ENCODE results near the gene NUP214. TPM values are rescaled to one million over a fixed set of nuclear protein-coding genes. Genes with fewer than 3 reads are reported as not detected.
A peak's percentile ranks its signal among the peaks of the same experiment; 100 is the strongest.
"Not testable (repeated sequence)": the region's sequence is repeated elsewhere in the genome, so short reads cannot be mapped to it uniquely, and the experiment has no call there.

The NUP214 gene
- total RNA-seq, 1 donor from 2014 or later, result 56.5 TPM

- Mint-ChIP-seq H3K4me3 (ENCODE audit: unreplicated experiment) (no peak overlapping the region), H3K36me3 (ENCODE audit: unreplicated experiment) (no peaks in the 10 kb centered on the region), H3K27ac (ENCODE audit: unreplicated experiment) (no peak overlapping the region), H3K27me3 (ENCODE audit: unreplicated experiment) (peaks cover 2% of the 10 kb centered on the region), H3K4me1 (ENCODE audit: low read depth, unreplicated experiment) (peaks cover 2% of the 10 kb centered on the region), H3K9me3 (ENCODE audit: unreplicated experiment) (peaks cover 5% of the 10 kb centered on the region)
- DNase-seq, result no peak
- TF ChIP-seq CTCF (IDR thresholded peaks at IDR 0.05; ENCODE audit: partially characterized antibody, unreplicated experiment), result no peak
Observed at GRCh38 chr9:131099102-131099606, 26.2 kb upstream of the NUP214 start.

GRCh38 chr9:131099845-131100244 lies 25.5 kb upstream of the NUP214 start:
- not testable (repeated sequence) for H3K4me3 Mint-ChIP-seq (ENCODE audit: unreplicated experiment); DNase-seq; H3K27me3 Mint-ChIP-seq (ENCODE audit: unreplicated experiment); H3K4me1 Mint-ChIP-seq (ENCODE audit: low read depth, unreplicated experiment); H3K36me3 Mint-ChIP-seq (ENCODE audit: unreplicated experiment); H3K27ac Mint-ChIP-seq (ENCODE audit: unreplicated experiment); H3K9me3 Mint-ChIP-seq (ENCODE audit: unreplicated experiment)

GRCh38 chr9:131100445-131100844 lies 24.9 kb upstream of the NUP214 start:
- Mint-ChIP-seq H3K4me1 (ENCODE audit: low read depth, unreplicated experiment) (peaks cover 2% of the 10 kb centered on the region), H3K9me3 (ENCODE audit: unreplicated experiment) (peaks cover 4% of the 10 kb centered on the region), H3K4me3 (ENCODE audit: unreplicated experiment) (no peak overlapping the region), H3K27ac (ENCODE audit: unreplicated experiment) (no peak overlapping the region), H3K36me3 (ENCODE audit: unreplicated experiment) (no peaks in the 10 kb centered on the region), H3K27me3 (ENCODE audit: unreplicated experiment) (no peaks in the 10 kb centered on the region)
- no peak for TF ChIP-seq CTCF (IDR thresholded peaks at IDR 0.05; ENCODE audit: partially characterized antibody, unreplicated experiment)
- no peak for DNase-seq

- no peak for TF ChIP-seq CTCF (IDR thresholded peaks at IDR 0.05; ENCODE audit: partially characterized antibody, unreplicated experiment)
Observed at GRCh38 chr9:131101207-131101964, 24.0 kb upstream of the NUP214 start.

GRCh38 chr9:131103024-131103423 lies 22.4 kb upstream of the NUP214 start:
- peaks cover 2% of the 10 kb centered on the region for H3K4me1 Mint-ChIP-seq (ENCODE audit: low read depth, unreplicated experiment)
- no peaks in the 10 kb centered on the region for H3K36me3 Mint-ChIP-seq (ENCODE audit: unreplicated experiment)
- H3K9me3 Mint-ChIP-seq (ENCODE audit: unreplicated experiment), result peaks cover 4% of the 10 kb centered on the region

More at GRCh38 chr9:131101207-131101964, 24.0 kb upstream of the NUP214 start:
- Mint-ChIP-seq H3K4me1 (ENCODE audit: low read depth, unreplicated experiment) (peaks cover 2% of the 10 kb centered on the region), H3K9me3 (ENCODE audit: unreplicated experiment) (peaks cover 4% of the 10 kb centered on the region), H3K27me3 (ENCODE audit: unreplicated experiment) (no peaks in the 10 kb centered on the region), H3K4me3 (ENCODE audit: unreplicated experiment) (peak overlapping the region; percentile 42), H3K27ac (ENCODE audit: unreplicated experiment) (no peak overlapping the region), H3K36me3 (ENCODE audit: unreplicated experiment) (no peaks in the 10 kb centered on the region)
- DNase-seq, result no peak

More at GRCh38 chr9:131103024-131103423, 22.4 kb upstream of the NUP214 start:
- peaks cover 2% of the 10 kb centered on the region for H3K27me3 Mint-ChIP-seq (ENCODE audit: unreplicated experiment)
- no peak overlapping the region for H3K4me3 Mint-ChIP-seq (ENCODE audit: unreplicated experiment)
- H3K27ac Mint-ChIP-seq (ENCODE audit: unreplicated experiment), result no peak overlapping the region
- no peak for TF ChIP-seq CTCF (IDR thresholded peaks at IDR 0.05; ENCODE audit: partially characterized antibody, unreplicated experiment)
- DNase-seq, result no peak

All from glutamatergic neuron (in vitro differentiated cells).